ENCODE results near the gene SEPTIN12. TPM values are rescaled to one million over a fixed set of nuclear protein-coding genes. Genes with fewer than 3 reads are reported as not detected.

The SEPTIN12 gene
- total RNA-seq, 2 donors from 2014 or later, result not detected

DNA sequence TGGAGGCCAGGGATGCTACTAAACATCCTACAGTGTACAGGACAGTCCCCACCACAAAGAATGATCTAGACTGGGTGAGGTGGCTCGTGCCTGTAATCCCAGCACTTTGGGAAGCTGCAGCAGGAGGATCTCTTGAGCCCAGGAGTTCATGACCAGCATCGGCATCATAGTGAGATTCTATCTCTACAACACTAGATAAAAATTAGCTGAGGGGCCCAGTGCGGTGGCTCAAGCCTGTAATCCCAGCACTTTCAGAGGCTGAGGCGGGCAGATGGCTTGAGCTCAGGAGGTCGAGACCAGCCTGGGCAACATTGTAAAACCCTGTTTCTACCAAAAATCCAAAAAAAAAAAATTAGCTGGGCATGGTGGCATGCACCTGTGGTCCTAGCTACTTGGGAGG, 15.8 kb downstream of the SEPTIN12 start:
- intact Hi-C loops (cut with DNase I), result no loop called here
- TF ChIP-seq, protein P1, sequence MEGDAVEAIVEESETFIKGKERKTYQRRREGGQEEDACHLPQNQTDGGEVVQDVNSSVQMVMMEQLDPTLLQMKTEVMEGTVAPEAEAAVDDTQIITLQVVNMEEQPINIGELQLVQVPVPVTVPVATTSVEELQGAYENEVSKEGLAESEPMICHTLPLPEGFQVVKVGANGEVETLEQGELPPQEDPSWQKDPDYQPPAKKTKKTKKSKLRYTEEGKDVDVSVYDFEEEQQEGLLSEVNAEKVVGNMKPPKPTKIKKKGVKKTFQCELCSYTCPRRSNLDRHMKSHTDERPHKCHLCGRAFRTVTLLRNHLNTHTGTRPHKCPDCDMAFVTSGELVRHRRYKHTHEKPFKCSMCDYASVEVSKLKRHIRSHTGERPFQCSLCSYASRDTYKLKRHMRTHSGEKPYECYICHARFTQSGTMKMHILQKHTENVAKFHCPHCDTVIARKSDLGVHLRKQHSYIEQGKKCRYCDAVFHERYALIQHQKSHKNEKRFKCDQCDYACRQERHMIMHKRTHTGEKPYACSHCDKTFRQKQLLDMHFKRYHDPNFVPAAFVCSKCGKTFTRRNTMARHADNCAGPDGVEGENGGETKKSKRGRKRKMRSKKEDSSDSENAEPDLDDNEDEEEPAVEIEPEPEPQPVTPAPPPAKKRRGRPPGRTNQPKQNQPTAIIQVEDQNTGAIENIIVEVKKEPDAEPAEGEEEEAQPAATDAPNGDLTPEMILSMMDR (IDR thresholded peaks at IDR 0.05), result no peak
- DNase-seq, result no peak

DNA sequence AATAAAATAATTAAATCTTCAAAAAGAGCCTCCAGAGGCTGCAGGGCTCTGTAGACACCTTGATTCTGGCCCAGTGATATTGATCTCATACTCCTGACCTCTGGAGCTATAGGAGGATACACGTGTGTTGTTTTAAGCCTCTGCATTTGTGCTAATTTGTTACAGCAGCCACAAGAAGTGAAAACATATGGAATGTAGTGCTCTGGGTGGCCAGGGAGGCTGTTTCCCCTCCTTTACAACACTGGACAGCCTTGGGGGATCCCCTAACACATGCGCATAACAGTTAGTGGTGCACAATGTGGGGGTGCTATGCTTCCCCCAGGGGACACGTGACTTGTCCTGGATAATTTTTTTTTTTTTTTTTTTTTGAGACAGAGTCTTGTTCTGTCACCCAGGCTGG, 16.5 kb downstream of the SEPTIN12 start:
- Histone ChIP-seq H3K27me3 (no peaks in the 10 kb centered on the region), H3K9me3 (no peaks in the 10 kb centered on the region), H3K36me3 (no peaks in the 10 kb centered on the region), H3K9ac (ENCODE audit: low read depth in 2 of 2, low read length in 2 of 2) (no peak overlapping the region), H3K4me3 (no peak overlapping the region), H3K27ac (no peak overlapping the region), H3K4me1 (peaks cover 4% of the 10 kb centered on the region)
- intact Hi-C loops (cut with DNase I), result no loop called here
- TF ChIP-seq, protein P1 (IDR thresholded peaks at IDR 0.05), result no peak
- no peak for DNase-seq

More for the DNA sequence above, 15.8 kb downstream of the SEPTIN12 start:
- H3K9ac ChIP-seq (ENCODE audit: low read depth in 2 of 2, low read length in 2 of 2), result no peak overlapping the region
- H3K9me3 ChIP-seq, result no peaks in the 10 kb centered on the region
- no peak overlapping the region for H3K27ac ChIP-seq
- H3K4me1 ChIP-seq, result peaks cover 4% of the 10 kb centered on the region
- H3K36me3 ChIP-seq, result no peaks in the 10 kb centered on the region
- H3K27me3 ChIP-seq, result no peaks in the 10 kb centered on the region
- H3K4me3 ChIP-seq, result no peak overlapping the region

- H3K4me3 ChIP-seq, result peak overlapping the region; percentile 97
- peak; percentile 37 for DNase-seq
- H3K9ac ChIP-seq (ENCODE audit: low read depth in 2 of 2, low read length in 2 of 2), result peak overlapping the region; percentile 20 to 53
- intact Hi-C loops (cut with DNase I), result loop anchor here (2.0 kb wide), 1 partner anchor 32 kb away; no protein-coding TSS in a partner anchor
- no peaks in the 10 kb centered on the region for H3K27me3 ChIP-seq
- no peaks in the 10 kb centered on the region for H3K9me3 ChIP-seq
- H3K36me3 ChIP-seq, result no peaks in the 10 kb centered on the region
- TF ChIP-seq, protein P1 (IDR thresholded peaks at IDR 0.05), result no peak
- H3K27ac ChIP-seq, result peak overlapping the region; percentile 90
- peaks cover 15% of the 10 kb centered on the region for H3K4me1 ChIP-seq
Measured at GRCh38 chr16:4769306-4769638, 18.9 kb downstream of the SEPTIN12 start.

DNA sequence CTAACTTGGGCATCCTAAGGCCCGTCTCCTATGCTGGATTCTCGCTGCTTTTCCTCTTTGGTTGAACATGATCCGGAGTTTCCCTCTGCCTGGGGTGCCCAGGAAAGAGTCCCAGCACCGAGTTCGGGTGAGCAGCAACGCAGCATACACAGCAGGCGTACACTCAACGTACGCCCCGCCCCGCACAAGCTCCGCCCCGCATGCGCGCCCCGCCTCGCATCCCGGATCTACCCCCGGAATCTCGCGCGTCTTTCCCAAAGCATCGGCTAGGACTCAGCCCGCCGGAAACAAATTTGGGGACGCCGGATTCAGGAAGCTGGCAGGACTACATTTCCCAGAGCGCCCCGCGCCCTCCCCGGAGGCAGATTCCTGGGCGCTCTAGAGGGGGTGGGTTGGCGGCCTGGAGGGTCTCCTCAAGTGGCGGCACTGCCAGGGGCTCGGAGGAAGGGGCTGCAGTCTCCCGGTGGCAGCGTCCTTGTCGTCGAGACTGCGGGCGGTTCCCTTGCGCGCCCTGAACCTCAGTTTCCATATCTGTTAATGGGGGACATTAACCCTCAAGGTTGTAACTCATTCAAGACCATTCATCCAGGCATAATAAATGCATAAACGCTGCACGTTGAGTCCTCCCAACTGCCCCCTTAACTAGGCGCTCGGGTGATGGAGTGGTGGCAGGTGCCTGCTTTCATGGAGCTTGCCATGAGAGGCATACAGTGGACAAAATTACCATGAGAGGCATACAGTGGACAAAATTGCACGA, 19.4 kb downstream of the SEPTIN12 start:
- peak overlapping the region; percentile 97 for H3K4me3 ChIP-seq
- intact Hi-C loops (cut with DNase I), result loop anchor here (2.0 kb wide), 1 partner anchor 32 kb away; no protein-coding TSS in a partner anchor
- TF ChIP-seq, protein P1 (IDR thresholded peaks at IDR 0.05), result no peak
- peak overlapping the region; percentile 90 for H3K27ac ChIP-seq
- H3K27me3 ChIP-seq, result no peaks in the 10 kb centered on the region
- DNase-seq, result peak; percentile 99
- no peaks in the 10 kb centered on the region for H3K36me3 ChIP-seq
- peak overlapping the region; percentile 53 for H3K9ac ChIP-seq (ENCODE audit: low read depth in 2 of 2, low read length in 2 of 2)
- H3K4me1 ChIP-seq, result peaks cover 15% of the 10 kb centered on the region
- H3K9me3 ChIP-seq, result no peaks in the 10 kb centered on the region

DNA sequence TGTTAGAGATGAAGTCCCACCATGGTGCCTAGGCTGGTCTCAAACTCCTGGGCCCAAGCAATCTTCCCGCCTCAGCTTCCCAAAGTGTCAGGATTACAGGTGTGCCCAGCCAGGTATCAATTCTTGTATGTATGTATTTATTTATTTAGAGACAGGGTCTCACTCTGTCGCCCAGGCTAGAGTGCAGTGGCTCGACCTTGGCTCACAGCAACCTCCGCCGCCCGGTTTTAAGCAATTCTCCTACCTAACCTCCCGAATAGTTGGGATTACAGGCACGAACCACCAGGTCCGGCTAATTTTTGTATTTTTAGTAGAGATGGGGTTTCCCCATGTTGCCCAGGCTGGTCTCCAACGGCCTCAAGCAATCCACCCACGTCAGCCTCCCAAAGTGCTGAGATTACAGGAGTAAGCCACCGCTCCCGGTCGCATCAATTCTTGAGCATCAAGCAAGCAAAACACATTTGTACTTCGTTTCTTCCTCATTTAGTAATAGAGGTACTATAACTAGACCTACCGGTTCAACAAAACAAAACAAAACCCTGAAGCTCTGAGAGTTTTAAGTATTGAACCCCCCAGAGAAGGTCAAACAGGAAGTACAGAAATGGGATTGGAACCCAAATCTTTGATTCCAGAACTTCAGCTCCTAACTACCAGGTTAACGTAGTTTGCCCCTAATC, 20.1 kb downstream of the SEPTIN12 start:
- TF ChIP-seq, protein P1 (IDR thresholded peaks at IDR 0.05), result no peak
- Histone ChIP-seq H3K27ac (peak overlapping the region; percentile 90), H3K9me3 (no peaks in the 10 kb centered on the region), H3K9ac (ENCODE audit: low read depth in 2 of 2, low read length in 2 of 2) (peak overlapping the region; percentile 53), H3K27me3 (no peaks in the 10 kb centered on the region), H3K4me1 (peaks cover 15% of the 10 kb centered on the region), H3K36me3 (no peaks in the 10 kb centered on the region), H3K4me3 (peak overlapping the region; percentile 97)
- intact Hi-C loops (cut with DNase I), result loop anchor here (2.0 kb wide), 1 partner anchor 33 kb away; no protein-coding TSS in a partner anchor
- DNase-seq, result peak; percentile 38

Measured in colonic mucosa (tissue), 4 donors.